Activated gamma-delta T cell treated with Interleukin-2 at 50 U/mL for 16 hours (primary cell): Measurements from ENCODE around the gene MAPK1IP1L.
"Not testable (repeated sequence)": the region's sequence is repeated elsewhere in the genome, so short reads cannot be mapped to it uniquely, and the experiment has no call there.

Experiments
- DNase-seq: peaks from one replicate; pipeline ENCODE4 v3.0.0-alpha.2; 2020

The MAPK1IP1L gene

GRCh38 chr14:55057919-55058318, 6.5 kb downstream of the MAPK1IP1L start:
- DNase-seq = no peak

- no peak for DNase-seq
Observed at GRCh38 chr14:55059333-55059732, 7.9 kb downstream of the MAPK1IP1L start.

DNA sequence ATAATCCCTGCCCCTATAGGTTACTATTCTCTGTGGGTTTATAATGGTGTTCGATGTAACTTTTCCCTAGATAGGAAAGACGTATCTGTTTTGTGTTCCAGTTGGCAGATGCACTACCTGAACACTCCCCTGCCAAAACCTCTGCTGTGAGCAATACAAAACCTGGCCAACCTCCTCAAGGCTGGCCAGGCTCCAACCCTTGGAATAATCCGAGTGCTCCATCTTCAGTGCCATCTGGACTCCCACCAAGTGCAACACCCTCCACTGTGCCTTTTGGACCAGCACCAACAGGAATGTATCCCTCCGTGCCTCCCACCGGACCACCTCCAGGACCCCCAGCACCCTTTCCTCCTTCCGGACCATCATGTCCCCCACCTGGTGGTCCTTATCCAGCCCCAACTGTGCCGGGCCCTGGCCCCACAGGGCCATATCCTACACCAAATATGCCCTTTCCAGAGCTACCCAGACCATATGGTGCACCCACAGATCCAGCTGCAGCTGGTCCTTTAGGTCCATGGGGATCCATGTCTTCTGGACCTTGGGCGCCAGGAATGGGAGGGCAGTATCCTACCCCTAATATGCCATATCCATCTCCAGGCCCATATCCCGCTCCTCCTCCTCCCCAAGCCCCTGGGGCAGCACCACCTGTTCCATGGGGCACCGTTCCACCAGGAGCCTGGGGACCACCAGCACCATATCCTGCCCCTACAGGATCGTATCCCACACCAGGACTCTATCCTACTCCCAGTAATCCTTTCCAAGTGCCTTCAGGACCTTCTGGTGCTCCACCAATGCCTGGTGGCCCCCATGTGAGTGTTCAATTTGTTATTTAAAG, 11.3 kb downstream of the MAPK1IP1L start:
- DNase-seq = no peak

DNA sequence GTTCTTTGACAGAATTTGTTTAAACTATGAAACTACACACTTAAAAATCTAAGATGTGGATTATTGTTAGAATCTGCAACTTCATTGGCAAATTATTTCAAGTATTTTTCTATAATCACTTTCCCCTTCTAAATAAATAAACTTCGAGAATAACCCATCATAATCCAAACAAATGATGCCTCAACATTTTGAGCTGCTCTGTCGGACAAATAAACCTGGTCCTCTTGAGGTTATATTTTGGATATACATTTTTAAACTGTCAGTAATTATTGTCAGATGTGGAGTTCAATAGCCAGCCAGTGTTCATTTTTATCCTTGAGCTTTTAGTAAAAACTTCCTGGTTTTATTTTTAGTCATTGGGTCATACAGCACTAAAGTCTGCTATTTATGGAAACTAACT, 13.4 kb downstream of the MAPK1IP1L start:
- DNase-seq = not testable (repeated sequence)

GRCh38 chr14:55065411-55065810, 14.0 kb downstream of the MAPK1IP1L start:
- no peak for DNase-seq

DNA sequence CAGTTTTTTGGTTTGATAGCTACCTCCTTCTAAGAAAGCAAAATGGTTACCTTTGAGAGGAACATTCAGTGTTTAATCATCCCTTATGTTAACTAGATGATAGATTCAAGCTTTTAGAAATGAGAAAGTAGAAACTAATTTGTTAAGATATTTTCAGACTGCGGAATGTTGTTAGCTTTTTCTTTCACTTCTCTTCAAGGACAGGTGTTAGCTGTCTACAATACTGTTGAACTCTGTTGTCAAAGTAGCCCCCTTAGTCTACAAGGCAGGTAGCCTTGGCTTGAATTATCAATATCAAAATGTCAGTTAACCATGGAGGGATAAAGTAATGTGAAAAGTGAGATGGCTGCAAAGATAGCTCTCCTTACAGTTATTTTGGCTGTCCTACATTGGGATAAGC, 14.8 kb downstream of the MAPK1IP1L start:
- no peak for DNase-seq

DNA sequence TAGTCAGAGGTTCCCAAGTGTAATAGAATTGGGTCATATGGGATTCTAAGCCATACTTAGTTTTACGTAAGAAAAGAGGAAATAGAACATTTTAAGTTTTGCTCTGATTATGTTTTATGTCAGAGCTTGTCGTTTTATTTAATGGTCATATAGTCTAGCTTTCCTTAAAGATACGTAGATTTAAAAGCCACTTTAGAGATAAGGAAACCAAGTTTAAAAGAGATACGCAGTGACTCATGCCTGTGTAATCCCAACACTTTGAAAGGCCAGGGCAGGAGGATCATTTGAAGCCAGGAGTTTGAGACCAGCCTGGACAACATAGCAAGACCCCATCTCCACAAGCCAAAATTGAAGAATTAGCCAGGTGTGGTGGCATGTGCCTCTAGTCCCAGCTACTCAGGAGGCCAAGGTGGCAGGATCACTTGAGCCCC, 19.5 kb downstream of the MAPK1IP1L start:
- DNase-seq = no peak

DNA sequence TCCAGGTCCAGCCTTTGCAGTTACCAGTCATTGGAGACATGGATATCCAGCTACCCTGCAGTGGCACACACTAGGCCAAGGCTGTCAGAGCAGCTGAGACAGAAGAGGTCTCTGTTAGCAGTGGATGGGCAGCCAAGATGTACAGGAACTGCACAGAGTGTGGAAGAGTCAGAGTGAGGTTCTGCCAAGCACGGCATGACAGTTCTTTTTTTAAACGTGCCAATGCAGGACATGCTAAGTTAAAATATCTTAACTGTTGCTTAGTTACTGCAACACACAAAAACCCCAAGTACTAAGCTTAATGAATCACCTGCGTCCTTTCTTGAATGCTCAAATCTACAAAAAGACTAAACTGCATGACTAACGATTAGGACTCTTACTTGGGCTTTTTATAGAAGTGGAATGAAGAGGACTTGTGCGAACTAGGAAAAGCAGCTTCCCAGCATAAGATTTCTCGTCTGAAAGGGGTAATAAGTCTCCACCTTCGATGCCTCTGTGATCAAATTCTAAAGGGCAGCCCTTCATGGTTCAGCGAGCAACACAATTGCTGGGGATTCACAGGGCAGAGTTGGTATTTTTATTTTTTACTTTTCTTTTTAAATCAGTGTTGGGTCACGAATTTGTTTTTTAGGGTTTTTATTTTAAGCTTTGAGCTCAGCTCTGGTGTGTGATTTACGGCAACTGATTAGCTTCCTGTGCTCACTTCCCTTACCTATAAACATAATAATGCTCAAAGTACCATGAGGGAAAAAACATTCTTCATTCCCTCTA, 20.6 kb downstream of the MAPK1IP1L start:
- no peak for DNase-seq

- DNase-seq = no peak
Observed at GRCh38 chr14:55073856-55074255, 22.4 kb downstream of the MAPK1IP1L start.

DNA sequence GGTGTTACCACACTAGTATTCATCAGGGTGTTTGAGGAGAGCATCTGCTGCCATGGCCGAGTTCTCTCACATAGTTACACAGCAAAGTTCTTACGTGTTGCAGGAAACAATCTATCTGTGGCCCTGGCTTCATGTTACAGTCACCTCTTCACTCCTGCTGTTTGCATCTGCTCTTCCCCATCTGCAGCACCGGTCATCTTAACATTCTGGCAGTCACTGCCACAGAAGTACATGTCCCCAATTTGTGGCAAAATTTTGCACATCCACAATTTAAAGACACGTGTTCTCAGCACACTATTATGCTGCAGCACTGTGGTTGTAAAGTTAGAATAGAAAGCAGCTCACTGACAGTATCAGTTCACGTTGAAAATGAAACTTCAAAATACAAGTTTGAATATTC, 23.2 kb downstream of the MAPK1IP1L start:
- DNase-seq = no peak

DNA sequence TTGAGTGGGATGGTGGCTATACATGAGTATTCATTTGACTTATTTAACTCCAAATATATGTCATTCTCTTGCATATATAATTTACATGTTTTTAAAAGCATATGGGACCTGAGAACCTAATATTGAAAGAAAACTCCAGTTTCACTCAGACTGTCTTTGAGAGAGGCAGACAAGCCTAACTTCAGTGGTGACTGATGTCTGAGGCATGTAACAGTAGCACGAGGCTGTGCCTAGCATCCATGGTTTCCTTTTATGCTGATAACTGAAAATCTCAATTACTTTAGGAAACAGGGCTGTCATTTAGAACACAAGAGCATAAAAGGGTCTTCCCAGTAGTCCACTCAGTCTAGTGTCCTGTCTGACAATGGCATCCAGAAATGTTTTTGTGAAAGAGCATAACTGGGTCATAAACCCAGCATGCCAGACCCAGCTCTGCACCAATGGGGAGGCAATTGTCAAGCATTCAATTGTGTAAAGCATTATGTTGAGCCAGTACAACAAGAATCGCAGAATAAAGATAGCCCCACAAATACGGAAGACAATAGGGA, 24.3 kb downstream of the MAPK1IP1L start:
- DNase-seq = no peak

- no peak for DNase-seq
Observed at GRCh38 chr14:55077170-55078151, 26.0 kb downstream of the MAPK1IP1L start.

- DNase-seq = not testable (repeated sequence)
Observed at GRCh38 chr14:55079961-55080360, 28.5 kb downstream of the MAPK1IP1L start.

DNA sequence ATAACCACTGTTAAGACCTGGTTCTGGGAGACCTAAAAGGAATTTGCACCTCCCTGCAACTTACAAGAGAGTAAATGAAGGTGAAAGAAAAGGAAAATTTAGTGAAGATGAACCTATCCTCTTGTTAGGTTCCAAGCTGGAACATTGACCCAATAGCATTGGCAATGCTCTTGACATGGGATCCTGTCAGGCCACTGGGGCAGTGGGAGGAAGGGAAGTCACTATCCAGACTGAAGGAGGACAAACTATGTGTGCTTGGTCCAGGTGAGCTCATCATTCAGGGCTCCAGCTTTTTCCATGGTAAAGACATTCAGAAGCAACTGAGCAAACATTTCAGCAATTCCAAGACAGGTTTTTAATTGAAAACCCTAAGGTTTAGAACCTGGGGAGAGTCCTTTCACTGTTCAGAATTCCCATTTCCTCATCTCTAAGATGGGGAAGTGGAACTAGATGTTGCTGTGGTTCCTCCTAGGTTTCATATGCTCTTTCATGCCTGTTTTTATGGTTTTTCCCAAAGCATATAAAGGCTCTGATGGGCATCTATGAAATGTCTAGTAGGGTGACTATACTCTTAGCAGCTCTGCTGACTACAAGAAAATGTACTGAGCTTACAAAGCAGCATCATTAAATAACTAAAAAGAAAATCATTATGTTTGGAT, 33.1 kb downstream of the MAPK1IP1L start:
- DNase-seq = no peak

DNA sequence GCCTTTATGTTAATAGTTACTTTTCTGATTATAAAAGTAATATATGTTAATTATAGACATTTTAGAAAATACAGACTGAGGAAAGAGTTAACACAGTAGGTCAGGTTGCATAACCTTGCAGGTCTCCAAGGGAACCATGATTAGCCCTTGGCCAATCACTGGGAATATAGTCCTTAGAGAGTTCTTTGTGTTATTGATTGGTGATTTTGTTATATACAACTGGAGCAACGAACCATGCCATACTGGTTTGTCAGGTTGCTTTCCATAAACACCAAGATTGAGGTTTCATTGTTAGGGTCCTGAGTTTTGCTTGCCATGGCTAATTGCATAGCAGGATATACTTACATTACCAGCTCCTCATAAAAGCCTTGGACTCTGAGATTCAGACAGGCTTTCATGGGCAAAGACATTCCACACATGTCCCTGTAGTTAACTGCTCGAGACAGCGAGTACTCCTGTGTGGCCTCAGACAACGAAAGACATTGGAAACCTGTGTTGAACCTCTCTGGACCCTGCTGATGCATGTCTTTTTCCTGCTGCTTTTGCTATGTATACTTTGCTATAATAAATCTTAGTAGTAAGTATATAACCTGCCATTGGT, 33.7 kb downstream of the MAPK1IP1L start:
- DNase-seq = no peak

DNA sequence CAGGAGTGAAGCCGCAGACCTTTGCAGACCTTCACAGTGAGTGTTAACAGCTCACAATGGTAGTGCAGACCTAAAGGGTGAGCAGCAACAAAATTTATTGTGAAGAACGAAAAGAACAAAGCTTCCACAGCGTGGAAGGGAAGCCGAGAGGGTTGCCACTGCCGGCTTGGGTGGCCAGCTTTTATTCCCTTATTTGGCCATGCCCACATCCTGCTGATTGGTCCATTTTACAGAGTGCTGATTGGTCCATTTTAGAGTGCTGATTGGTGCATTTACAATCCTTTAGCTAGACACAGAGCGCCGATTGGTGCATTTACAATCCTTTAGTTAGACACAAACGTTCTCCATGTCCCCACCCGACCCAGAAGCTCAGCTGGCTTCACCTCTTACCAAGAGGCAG, 35.5 kb downstream of the MAPK1IP1L start:
- DNase-seq = no peak

DNA sequence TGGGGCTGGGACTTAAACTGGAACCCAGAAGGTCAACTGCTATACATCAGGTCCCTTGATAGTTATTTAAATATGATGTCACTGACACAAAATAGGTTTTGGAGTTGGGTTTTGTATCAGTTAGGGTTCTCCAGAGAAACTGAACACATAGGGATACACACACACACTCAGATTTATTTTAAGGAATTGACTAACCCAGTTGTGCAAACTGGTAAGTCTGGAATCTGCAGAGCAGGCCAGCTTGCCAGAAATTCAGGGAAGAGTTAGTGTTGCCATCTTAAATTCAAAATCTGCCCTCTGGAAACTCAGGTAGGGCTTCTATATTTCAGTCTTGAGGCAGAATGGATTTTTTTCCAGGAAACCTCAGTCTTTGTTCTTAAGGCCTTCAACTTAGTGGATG, 36.9 kb downstream of the MAPK1IP1L start:
- DNase-seq = no peak

GRCh38 chr14:55092341-55092740, 40.9 kb downstream of the MAPK1IP1L start:
- no peak for DNase-seq

DNA sequence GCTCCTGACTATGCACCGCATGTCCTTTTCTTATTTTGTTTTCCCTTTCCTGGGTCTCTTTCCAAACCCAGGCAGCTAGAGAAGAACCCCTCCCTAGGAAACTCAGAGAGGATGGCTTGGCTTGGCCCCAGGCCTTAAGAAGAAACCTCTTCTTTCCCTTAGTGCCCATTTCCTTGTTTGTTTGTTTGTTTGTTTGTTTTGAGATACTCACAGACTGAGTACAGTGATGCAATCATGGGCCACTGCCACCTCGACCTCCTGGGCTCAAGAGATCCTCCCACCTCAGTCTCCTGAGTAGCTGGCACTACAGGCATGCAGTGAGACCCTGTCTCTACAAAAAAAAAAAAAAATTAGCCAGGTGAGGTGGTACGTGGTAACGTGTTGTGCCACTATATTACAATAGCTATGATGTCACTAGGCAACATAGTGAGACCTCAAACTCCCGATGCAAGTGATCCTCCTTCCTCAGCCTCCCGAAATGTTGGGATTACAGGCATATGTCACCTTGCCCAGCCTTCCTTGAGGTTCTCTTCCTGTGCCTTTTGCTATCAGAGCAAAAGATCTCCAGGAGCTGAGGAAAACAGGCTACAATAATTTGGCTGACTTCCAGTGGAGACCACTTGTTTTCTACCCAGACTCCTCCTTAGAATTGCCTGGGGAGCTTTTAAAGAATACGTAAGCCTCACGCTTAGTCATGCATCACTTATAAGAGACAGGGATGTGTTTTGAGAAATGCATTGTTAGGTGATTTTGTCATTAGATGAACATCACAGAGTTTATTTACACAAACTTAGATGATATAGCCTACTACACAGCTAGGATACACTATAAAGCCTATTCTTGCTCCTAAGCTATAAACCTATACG, 43.1 kb downstream of the MAPK1IP1L start:
- DNase-seq = no peak

- DNase-seq = no peak
Observed at GRCh38 chr14:55097881-55098560, 46.6 kb downstream of the MAPK1IP1L start.
